Right hindlimb (tissue), 1 donor: Measurements from ENCODE around the gene VPS52.

ENCODE experiments used
- DNase-seq: peaks from one replicate; pipeline ENCODE4 v3.0.0-alpha.2; 2018

The VPS52 gene, protein sequence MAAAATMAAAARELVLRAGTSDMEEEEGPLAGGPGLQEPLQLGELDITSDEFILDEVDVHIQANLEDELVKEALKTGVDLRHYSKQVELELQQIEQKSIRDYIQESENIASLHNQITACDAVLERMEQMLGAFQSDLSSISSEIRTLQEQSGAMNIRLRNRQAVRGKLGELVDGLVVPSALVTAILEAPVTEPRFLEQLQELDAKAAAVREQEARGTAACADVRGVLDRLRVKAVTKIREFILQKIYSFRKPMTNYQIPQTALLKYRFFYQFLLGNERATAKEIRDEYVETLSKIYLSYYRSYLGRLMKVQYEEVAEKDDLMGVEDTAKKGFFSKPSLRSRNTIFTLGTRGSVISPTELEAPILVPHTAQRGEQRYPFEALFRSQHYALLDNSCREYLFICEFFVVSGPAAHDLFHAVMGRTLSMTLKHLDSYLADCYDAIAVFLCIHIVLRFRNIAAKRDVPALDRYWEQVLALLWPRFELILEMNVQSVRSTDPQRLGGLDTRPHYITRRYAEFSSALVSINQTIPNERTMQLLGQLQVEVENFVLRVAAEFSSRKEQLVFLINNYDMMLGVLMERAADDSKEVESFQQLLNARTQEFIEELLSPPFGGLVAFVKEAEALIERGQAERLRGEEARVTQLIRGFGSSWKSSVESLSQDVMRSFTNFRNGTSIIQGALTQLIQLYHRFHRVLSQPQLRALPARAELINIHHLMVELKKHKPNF

DNA sequence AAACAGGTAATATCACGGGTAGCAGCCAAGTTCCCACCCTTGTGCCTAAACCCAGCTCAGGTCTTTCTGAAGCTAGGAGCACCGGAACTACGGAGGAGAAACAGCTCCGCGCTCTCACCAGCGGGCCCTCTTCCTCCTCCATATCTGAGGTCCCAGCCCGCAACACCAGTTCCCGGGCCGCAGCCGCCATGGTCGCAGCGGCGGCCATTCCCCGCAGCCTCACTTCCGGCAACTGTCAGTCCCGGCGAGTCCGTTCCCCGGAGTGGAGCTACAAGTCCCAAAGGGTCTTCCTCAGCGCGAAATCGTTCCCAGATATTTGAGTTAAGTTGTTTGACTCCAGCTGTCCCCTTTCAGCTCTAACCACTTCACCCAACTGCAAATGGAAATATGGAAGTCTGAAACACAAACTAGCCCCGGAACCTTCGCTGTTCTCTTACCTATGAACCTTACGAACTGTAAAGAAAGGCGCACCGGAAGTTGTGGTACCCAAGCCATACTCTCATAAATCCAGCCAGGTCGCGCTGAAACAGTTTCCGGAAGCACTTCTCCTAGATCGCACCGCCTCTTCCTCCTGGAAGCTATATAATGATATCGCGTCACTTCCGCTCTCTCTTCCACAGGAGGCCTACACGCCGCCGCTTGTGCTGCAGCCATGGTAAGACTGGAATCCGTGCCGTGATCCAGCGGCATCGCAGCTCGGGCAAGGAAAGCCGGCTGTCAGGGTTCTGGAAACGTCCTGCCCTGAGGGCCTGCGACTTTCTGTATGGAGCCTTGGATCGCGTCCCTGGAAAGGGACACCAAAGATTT is at the start of gene VPS52, which contains the start of gene RPS18:
Gene VPS52 (minus strand): TSS at position 409 of the 807 bp plus-strand sequence. CDS start 201 bp downstream, at position 208.
Gene RPS18 (plus strand): TSS at position 608 of the 807 bp plus-strand sequence. CDS start 45 bp downstream, at position 653.
- DNase-seq: peak; percentile 96

- DNase-seq: no peak
These were observed 49.6 kb upstream of the VPS52 start for GRCh38 chr6:33321227-33321626.

DNA sequence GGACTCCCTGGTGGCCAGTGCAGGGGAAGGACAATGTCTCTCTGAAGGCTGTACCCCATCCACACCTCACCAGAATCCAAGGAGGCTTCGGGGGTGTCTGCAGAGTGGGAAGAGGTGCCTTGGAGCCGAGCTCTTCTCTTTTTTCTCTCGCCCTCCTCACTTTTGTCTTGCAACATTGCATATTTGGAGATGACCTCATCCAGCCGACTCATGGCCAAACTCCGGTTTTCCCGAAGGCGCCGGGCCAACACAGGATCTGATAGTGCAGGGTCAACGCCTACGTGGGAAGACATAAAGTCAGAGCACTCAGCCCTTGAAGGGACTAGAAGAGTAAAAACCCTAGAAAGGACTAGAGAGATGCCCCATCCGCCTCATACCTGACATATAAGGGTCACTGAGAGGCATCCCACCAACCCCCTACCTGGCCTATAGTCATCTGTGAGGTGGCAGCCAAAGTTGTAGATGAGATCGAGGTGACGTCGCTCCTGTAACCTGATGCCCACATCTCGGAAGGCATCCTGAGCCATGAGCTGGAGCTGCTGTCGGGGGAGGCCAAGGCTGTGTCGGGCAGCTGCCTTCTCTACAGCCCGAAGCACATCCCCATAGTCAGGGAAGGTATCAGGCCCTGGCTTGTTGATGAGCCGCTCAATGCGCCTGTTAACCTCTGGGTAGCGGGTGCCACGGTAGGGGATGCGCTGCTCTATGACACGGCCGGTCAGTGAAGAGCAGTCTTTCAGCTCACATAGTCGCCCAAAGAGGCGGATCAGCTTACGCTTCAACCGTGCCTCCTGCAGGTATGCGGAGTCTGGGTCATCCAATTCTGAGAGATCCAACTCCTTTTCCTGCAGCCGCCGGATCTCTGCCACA is 48.9 kb upstream of the VPS52 start:
- DNase-seq: no peak

GRCh38 chr6:33319939-33320314 is 48.3 kb upstream of the VPS52 start:
- DNase-seq: no peak

DNA sequence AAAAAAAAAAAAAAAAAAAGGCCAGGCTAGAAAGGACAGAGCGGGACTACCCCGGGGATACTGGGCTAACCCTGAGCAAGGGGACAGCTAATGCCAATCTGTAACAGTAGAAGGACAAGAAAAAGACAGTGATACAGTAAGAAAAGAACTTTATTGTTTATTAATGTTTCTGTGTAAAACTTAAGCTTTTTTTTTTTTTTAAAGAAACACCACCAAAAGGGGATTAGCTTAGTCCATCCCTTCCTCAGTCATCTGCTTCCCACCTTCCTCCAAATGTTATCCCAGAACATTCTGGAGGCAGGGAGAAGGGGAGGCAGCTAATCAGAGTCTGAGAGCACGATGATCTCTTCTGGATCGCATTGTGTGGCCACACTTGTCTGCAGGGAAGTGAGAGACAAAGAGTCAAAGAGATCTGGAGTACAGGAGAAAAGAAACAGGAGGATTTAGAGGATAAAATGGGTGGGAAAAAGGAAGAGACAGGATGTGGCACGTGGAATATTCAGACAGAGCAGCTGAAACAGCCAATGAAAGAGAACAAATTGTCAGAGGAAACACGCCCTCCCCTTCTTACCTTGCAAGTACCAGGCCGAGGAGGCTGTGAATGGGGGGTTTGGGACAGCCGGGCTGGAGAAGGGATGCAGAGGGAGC is 46.9 kb upstream of the VPS52 start:
- no peak for DNase-seq

DNA sequence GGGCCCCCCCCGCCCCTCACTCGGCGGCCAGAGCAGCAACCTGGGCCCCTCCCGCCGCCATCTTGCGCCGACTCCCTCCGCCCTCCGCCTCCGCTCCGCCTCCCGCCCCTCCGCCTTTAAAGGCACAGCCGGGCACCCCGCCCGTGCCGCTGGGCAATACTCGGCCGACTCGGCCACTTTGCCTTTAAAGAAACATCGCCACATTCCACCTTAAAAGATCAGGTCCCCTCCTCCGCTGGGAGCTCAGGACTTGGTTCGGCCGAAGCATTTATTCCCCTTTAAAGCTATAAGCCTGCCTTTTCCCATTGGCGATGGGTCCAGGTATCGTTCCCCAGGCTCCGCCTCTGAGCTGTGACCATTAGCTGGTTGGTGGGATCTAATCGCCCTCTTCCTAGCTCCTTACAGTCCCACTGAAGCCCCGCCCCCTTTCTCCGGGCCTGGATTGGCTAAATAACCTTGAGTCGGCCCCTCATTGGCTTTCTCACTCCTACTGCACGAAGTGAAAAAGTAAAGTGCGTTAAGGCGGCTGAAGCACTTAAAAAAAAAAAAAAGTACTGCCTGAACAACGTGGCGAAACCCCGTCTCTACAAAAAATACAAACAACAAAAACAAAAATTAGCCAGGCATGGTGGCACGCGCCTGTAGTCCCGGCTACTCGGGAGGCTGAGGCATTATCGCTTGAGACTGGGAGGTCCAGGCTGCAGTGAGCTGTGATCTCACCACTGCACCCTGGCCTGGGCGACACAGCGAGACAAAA is 46.2 kb upstream of the VPS52 start, which contains the start of gene ZBTB22:
Gene ZBTB22 (minus strand): TSS at position 76 of the 757 bp plus-strand sequence. CDS start 828 bp downstream, outside the sequence.
- peak; percentile 98 for DNase-seq

- no peak for DNase-seq
These were observed 45.7 kb upstream of the VPS52 start for GRCh38 chr6:33317419-33317668.

GRCh38 chr6:33316603-33317418 is 45.1 kb upstream of the VPS52 start:
- peak; percentile 47 for DNase-seq

DNA sequence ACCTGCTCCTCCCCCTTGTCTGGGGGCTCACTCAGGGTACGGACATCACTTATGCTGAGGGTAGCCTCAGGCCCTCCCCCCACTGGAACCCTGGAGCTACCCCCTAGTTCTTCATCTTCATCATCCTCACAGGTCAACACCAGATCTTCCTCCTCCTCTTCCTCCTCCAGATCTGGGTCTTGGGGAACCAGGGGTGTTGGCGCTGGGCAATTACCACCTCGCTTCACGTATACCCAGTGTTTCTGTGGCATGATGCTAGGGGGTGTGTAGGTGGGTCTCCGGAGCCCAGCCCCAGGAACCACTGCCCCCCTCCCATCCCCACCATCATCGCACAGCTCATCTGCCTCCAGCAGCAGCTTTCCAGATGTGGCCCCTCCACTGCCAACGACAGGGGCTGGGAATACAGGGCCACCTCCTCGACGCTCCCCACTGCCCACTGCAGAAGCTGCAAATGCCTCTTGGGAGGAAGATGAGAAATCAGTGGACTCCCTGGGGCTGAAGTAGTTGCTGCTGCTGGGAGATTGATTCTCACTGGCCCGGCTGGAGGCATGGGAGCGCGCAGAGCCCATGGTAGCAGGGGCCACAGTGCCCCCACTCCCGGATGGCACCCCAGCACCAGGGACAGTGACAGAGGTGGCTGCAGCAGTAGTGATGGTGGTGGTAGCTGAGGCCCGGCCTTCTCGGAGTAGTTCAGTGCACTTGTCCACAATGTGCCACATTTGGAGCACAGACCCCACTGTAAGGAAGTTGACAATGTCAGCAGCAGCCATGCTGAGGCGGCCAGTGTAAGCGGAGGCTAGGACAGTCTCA is 44.3 kb upstream of the VPS52 start:
- DNase-seq: no peak

- peak; percentile 56 for DNase-seq
These were observed 43.5 kb upstream of the VPS52 start for GRCh38 chr6:33314943-33315792.

- DNase-seq: peak; percentile 80
These were observed 42.9 kb upstream of the VPS52 start for GRCh38 chr6:33314515-33314942.

DNA sequence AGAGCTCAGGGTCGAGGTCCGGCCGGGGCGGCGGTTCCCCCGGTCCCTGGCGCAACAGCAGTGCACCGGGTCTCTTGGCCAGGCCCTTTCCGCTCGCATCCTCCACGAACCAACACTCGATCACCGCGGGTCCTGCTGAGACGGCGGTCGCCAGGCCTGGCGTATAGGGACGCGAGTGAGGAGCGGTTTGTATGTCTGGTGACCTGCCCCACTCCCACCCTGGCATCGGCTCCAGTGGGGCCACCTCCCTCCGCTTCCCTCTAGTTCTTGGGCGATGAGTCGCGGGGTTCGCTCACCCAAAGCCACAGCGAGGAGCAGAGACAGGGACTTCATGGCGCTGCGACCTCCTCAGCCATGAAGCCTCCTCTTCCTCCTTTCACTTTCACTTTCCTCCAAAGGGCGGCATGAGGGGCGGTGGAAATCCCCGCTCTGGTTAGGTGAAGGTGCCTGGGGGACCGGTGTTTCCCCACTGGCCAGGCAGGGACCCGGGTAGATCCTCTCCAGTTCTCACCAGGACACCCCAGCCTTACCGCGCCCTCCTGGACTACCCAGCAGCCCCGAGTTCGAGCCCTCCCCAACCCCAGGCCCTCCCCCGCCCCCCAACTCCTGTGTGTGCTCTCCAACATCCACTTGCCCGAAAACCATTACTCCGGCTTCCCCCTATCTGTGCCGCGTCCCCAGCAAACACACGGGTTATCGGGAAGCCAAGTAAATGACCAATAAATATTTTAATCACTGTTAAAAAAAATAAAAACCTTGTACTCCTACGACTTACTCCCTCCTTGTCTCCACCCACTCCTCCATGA is 42.2 kb upstream of the VPS52 start, which contains the start of gene TAPBP:
Gene TAPBP (minus strand): TSS at position 370 of the 806 bp plus-strand sequence. CDS start 37 bp downstream, at position 333.
- DNase-seq: peak; percentile 76

- DNase-seq: peak; percentile 72
These were observed 41.5 kb upstream of the VPS52 start for GRCh38 chr6:33313105-33313708.

- DNase-seq: peak; percentile 72
These were observed 40.9 kb upstream of the VPS52 start for GRCh38 chr6:33312361-33313104.

GRCh38 chr6:33306356-33306755 is 34.7 kb upstream of the VPS52 start:
- no peak for DNase-seq

- DNase-seq: no peak
These were observed 33.4 kb upstream of the VPS52 start for GRCh38 chr6:33305052-33305451.
